GM12878 (cell line): ENCODE data around the gene SEC11C. TPM values are rescaled to one million over a fixed set of nuclear protein-coding genes. Genes with fewer than 3 reads are reported as not detected.

Experiments
- ATAC-seq: fragments of 200-7000 bp; cut with Tn5 transposase; 3 replicates; pipeline ENCODE4 v1.9.1; 2020; ENCODE audit warnings: mild to moderate bottlenecking, moderate library complexity
- BruUV-seq: library from RNA; stranded (reverse); fragments of 400-500 nt; replicated peaks from 2 replicates; lab custom pipeline; 2021; lab: Mats Ljungman, UMichigan
- CTCF ChIA-PET: fragments of 300-600 bp; sonication (Branson Sonifier 250); formaldehyde crosslinking; extraction: SDS; loops from one replicate; lab custom pipeline; 2021; ENCODE audit warnings: inconsistent platforms; lab: Yijun Ruan, JAX
- POLR2A ChIA-PET: fragments of 350-600 bp; formaldehyde crosslinking; extraction: SDS; loops from one replicate; lab custom pipeline; 2021; ENCODE audit warnings: inconsistent platforms; lab: Charles Lee
- RAD21 ChIA-PET: fragments of 300-600 bp; sonication (Branson Sonifier 250); formaldehyde crosslinking; loops from one replicate; lab custom pipeline; 2023; ENCODE audit warnings: antibody characterized with exemption; ENCODE audit not compliant: unreplicated experiment; lab: Charles Lee
- SMC1A ChIA-PET: fragments of 300-600 bp; sonication (Branson Sonifier 250); formaldehyde crosslinking; loops from one replicate; lab custom pipeline; 2023; ENCODE audit not compliant: unreplicated experiment, uncharacterized antibody; lab: Charles Lee
- DNase-seq: peaks from one replicate; pipeline ENCODE4 v3.0.0-alpha.2; 2011; ENCODE audit warnings: low read depth, low spot score
- FAIRE-seq: peaks from 3 replicates; lab custom pipeline; 2011; peaks lifted over from hg19 to GRCh38; lab: Jason Lieb, UNC
- H2AFZ ChIP-seq: 2 replicates; pipeline ENCODE4 v1.6.0; 2011; ENCODE audit warnings: low read depth, low read length, control low read depth; ENCODE audit not compliant: control insufficient read depth
- H3K27ac ChIP-seq: 2 replicates; pipeline ENCODE4 v1.5.1; 2011; ENCODE audit warnings: control low read depth; ENCODE audit not compliant: control insufficient read depth, insufficient read depth
- H3K27me3 ChIP-seq, 2 experiments: replicated peaks in 1 of 2; 2 replicates each; pipeline versions ENCODE4 v1.6.0 to v1.6.1; 2011; ENCODE audit warnings: low read length in 1 of 2; ENCODE audit not compliant: control insufficient read depth in 2 of 2, insufficient read depth in 2 of 2
- H3K36me3 ChIP-seq, 2 experiments: 2 replicates each; pipeline ENCODE4 v1.5.1; 2011; ENCODE audit warnings: low read length in 1 of 2; ENCODE audit not compliant: control insufficient read depth in 2 of 2, insufficient read depth in 2 of 2
- H3K4me1 ChIP-seq: 2 replicates; pipeline ENCODE4 v1.6.1; 2011; ENCODE audit warnings: mild to moderate bottlenecking, low read length, moderate library complexity, mixed read lengths; ENCODE audit not compliant: control insufficient read depth, insufficient read depth
- H3K4me2 ChIP-seq: 2 replicates; pipeline ENCODE4 v1.6.0; 2011; ENCODE audit warnings: control low read depth; ENCODE audit not compliant: control insufficient read depth, insufficient read depth
- H3K4me3 ChIP-seq: fragments of 200-600 bp; sonication (generic); 2 replicates; pipeline ENCODE4 v1.5.1; 2016
- H3K79me2 ChIP-seq: 2 replicates; pipeline ENCODE4 v1.6.0; 2011; ENCODE audit warnings: low read length; ENCODE audit not compliant: control insufficient read depth, insufficient read depth
- H3K9ac ChIP-seq: 2 replicates; pipeline ENCODE4 v1.8.0; 2011; ENCODE audit warnings: low read length, control low read depth, mixed read lengths; ENCODE audit not compliant: control insufficient read depth, insufficient read depth
- H3K9me3 ChIP-seq: replicated peaks from 3 replicates; pipeline ENCODE4 v1.5.1; 2011; ENCODE audit warnings: mild to moderate bottlenecking, low read length; ENCODE audit not compliant: control insufficient read depth, insufficient read depth
- H4K20me1 ChIP-seq: 2 replicates; pipeline ENCODE4 v1.6.0; 2011; ENCODE audit not compliant: control insufficient read depth, insufficient read depth
- BRCA1 ChIP-seq: IDR thresholded peaks from 2 replicates; pipeline ENCODE4 v1.6.1; 2011; ENCODE audit warnings: low read depth, low read length, improper control_type of control experiment
- EED ChIP-seq: sonication (generic); IDR thresholded peaks from 2 replicates; pipeline ENCODE4 v1.6.1; 2016; ENCODE audit warnings: antibody characterized with exemption, low read depth
- JUNB ChIP-seq: IDR thresholded peaks from 2 replicates; pipeline ENCODE4 v1.6.1; 2016; ENCODE audit warnings: antibody characterized with exemption, mild to moderate bottlenecking
- MLLT1 ChIP-seq: fragments of 450-650 bp; IDR thresholded peaks from 2 replicates; pipeline ENCODE4 v1.6.1; 2016; ENCODE audit warnings: mild to moderate bottlenecking
- MYB ChIP-seq: fragments of 150-350 bp; IDR thresholded peaks from 2 replicates; pipeline ENCODE4 v1.6.1; 2014; ENCODE audit warnings: mild to moderate bottlenecking, low read depth, low read length, borderline replicate concordance
- NFIC ChIP-seq: IDR thresholded peaks from 2 replicates; pipeline ENCODE4 v1.6.1; 2012; ENCODE audit warnings: low read depth, mild to moderate bottlenecking, inconsistent platforms, low read length, moderate library complexity
- ZBED1 ChIP-seq: IDR thresholded peaks from 2 replicates; pipeline ENCODE4 v1.6.1; 2016; ENCODE audit warnings: borderline replicate concordance
- ZBTB40 ChIP-seq: fragments of 450-650 bp; IDR thresholded peaks from 2 replicates; pipeline ENCODE4 v1.6.1; 2016; ENCODE audit warnings: mild to moderate bottlenecking, moderate library complexity, borderline replicate concordance
- WGBS: methylation state at CpG from one replicate; pipeline ENCODE4 v1.1.6; 2016; ENCODE audit warnings: low lambda C conversion rate; ENCODE audit not compliant: insufficient replicate concordance, insufficient coverage; ENCODE audit errors: missing lambda C conversion rate; 5-methylcytosine and 5-hydroxymethylcytosine counted together
- in situ Hi-C: fragments of 300-500 bp; cut with MboI; formaldehyde crosslinking; loops from 9 replicates; pipeline ENCODE4 v1.14.3; 2018; ENCODE audit warnings: mixed read lengths
- intact Hi-C: fragments of 100-400 bp; cut with micrococcal nuclease; formaldehyde crosslinking; loops from one replicate; pipeline ENCODE4 v1.14.2; 2022; ENCODE audit not compliant: unreplicated experiment
- polyA plus RNA-seq, 11 experiments: library from polyadenylated mRNA; depleted of rRNA in 4 of 11; unstranded in 6 of 11; stranded (reverse) in 5 of 11; fragments of >200 nt; fragmentation: Nextera tagmentation in 4 of 11; fragmentation: Illumina TruSeq in 1 of 11; extraction: Ambion mirVana in 4 of 11; extraction: Trizol in 1 of 11; gene quantifications; 1 replicate in 1 of 11; 2 replicates in 10 of 11; pipeline versions ENCODE4 v1.2.1 to v1.2.3, GENCODE V29; 2011 to 2016; ENCODE audit warnings: inconsistent platforms in 2 of 11, missing spikeins in 2 of 11, low read depth in 1 of 11
- total RNA-seq, 4 experiments: library from RNA; depleted of rRNA in 3 of 4; stranded (reverse); fragments of >200 nt in 3 of 4; fragmentation: Illumina TruSeq in 1 of 4; extraction: Trizol in 1 of 4; gene quantifications; 2 replicates each; pipeline versions ENCODE4 v1.2.1 to v1.2.3, GENCODE V29; 2013 to 2021
- TF ChIP-seq, protein P1 (sequence below): IDR thresholded peaks from 2 replicates; pipeline ENCODE4 v1.6.1; 2011; ENCODE audit warnings: mild to moderate bottlenecking, low read depth, low read length, moderate library complexity; ENCODE audit not compliant: insufficient replicate concordance

Gene SEC11C
- total and polyA plus RNA-seq, 10 of the 15 experiments (the other 5 are each of a cell fraction or from before 2014, with no cell fraction given), result 124 to 649 (median 211) TPM

- RAD21 ChIA-PET, result interaction anchor here (0.6 to 0.7 kb wide), 2 partner anchors 17 to 37 kb away, joined by 3 read pairs; no protein-coding TSS in a partner anchor
- in situ Hi-C loops, result no loop called here
- peak overlapping the region; percentile 28; the same call in 1 of the 2 replicates for H3K4me2 ChIP-seq
- no peaks in the 10 kb centered on the region for H3K27me3 ChIP-seq
- H3K27ac ChIP-seq, result no peak overlapping the region
- CTCF ChIA-PET, result interaction anchor here (0.7 to 0.9 kb wide), 2 partner anchors 258 to 782 kb away, joined by 3 to 5 read pairs; no protein-coding TSS in a partner anchor
- no TSS peak for BruUV-seq
- no peak for DNase-seq
- H3K4me1 ChIP-seq, result peaks cover 19% of the 10 kb centered on the region
- WGBS, result 73% methylated on average over 4 of the region's 4 CpGs
- POLR2A ChIA-PET, result interaction anchor here (0.7 to 0.9 kb wide), 3 partner anchors 21 to 445 kb away, joined by 3 to 7 read pairs (median 4); no protein-coding TSS in a partner anchor
- H3K4me3 ChIP-seq, result no peak overlapping the region
- TF ChIP-seq, protein P1, sequence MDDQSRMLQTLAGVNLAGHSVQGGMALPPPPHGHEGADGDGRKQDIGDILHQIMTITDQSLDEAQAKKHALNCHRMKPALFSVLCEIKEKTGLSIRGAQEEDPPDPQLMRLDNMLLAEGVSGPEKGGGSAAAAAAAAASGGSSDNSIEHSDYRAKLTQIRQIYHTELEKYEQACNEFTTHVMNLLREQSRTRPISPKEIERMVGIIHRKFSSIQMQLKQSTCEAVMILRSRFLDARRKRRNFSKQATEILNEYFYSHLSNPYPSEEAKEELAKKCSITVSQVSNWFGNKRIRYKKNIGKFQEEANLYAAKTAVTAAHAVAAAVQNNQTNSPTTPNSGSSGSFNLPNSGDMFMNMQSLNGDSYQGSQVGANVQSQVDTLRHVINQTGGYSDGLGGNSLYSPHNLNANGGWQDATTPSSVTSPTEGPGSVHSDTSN, result no peak
- no peak for TF ChIP-seq BRCA1
- peak; percentile 73 for TF ChIP-seq ZBTB40
- 0 out of 2 replicates have a peak, but pooled peaks have one; percentile 2 for TF ChIP-seq MLLT1
- TF ChIP-seq NFIC, result no peak
- no peak for TF ChIP-seq JUNB
- no peak for TF ChIP-seq MYB
- no peak for TF ChIP-seq EED
- no peak for TF ChIP-seq ZBED1
- TF ChIP-seq, all 136 proteins: peak for 2
- H3K9me3 ChIP-seq, result no peaks in the 10 kb centered on the region
- H4K20me1 ChIP-seq, result no peaks in the 10 kb centered on the region
- SMC1A ChIA-PET, result no interaction called here
- no peak for FAIRE-seq
- intact Hi-C loops, result loop anchor here (10.0 kb wide), 2 partner anchors 610 to 690 kb away; no protein-coding TSS in a partner anchor
- no peak overlapping the region for H3K9ac ChIP-seq
- peaks cover 4 to 7% of the 10 kb centered on the region in 2 experiments for H3K36me3 ChIP-seq
- peaks cover 82% of the 10 kb centered on the region for H3K79me2 ChIP-seq
- no peak for ATAC-seq
- H2AFZ ChIP-seq, result no peak overlapping the region
These were observed 5.4 kb downstream of the SEC11C start for GRCh38 chr18:59145055-59145454.
